ENCODE results near the gene CCDC92. TPM values are rescaled to one million over a fixed set of nuclear protein-coding genes. Genes with fewer than 3 reads are reported as not detected.
A peak's percentile ranks its signal among the peaks of the same experiment; 100 is the strongest.

The CCDC92 gene
- total RNA-seq, 2 donors from 2014 or later: 19.7 to 25.1 TPM

GRCh38 chr12:124008595-124008994 lies 36.0 kb upstream of the CCDC92 start:
- Histone ChIP-seq H3K36me3 (replicated peaks in 1 of 2; ENCODE audit: insufficient read depth in 1 of 2, low read depth in 2 of 2) (peaks cover 0 to 6% of the 10 kb centered on the region in 2 donors), H3K27ac (peak overlapping the region in 3 of 4 donors; percentile 5 to 61 (median 22)), H3K9me3 (no peaks in the 10 kb centered on the region), H3K27me3 (no peaks in the 10 kb centered on the region), H3K4me3 (no peak overlapping the region), H3K4me1 (peaks cover 43% of the 10 kb centered on the region)
- TF ChIP-seq POLR2A (IDR thresholded peaks at IDR 0.05): no peak
- TF ChIP-seq CTCF (IDR thresholded peaks at IDR 0.05): no peak
- intact Hi-C loops (cut with DNase I): no loop called here
- 76 to 79% methylated on average over 3 of the region's 3 CpGs for WGBS, 2 donors
- no peak for DNase-seq
- ATAC-seq: no peak

GRCh38 chr12:124007826-124008570 lies 35.4 kb upstream of the CCDC92 start:
- Histone ChIP-seq H3K4me3 (no peak overlapping the region), H3K36me3 (replicated peaks in 1 of 2; ENCODE audit: insufficient read depth in 1 of 2, low read depth in 2 of 2) (peaks cover 0 to 6% of the 10 kb centered on the region in 2 donors), H3K4me1 (peaks cover 43% of the 10 kb centered on the region), H3K27ac (peak overlapping the region in 3 of 4 donors; percentile 5 to 61 (median 22)), H3K27me3 (no peaks in the 10 kb centered on the region), H3K9me3 (no peaks in the 10 kb centered on the region)
- peak; percentile 79 for ATAC-seq
- intact Hi-C loops (cut with DNase I): no loop called here
- peak in 1 of 7 experiments; percentile 4 for TF ChIP-seq CTCF (IDR thresholded peaks at IDR 0.05)
- TF ChIP-seq POLR2A (IDR thresholded peaks at IDR 0.05): no peak
- peak; percentile 42 to 72 (median 56) for DNase-seq
- WGBS, 2 donors: 20 to 27% methylated on average over 9 of the region's 9 CpGs

GRCh38 chr12:124006846-124007713 lies 34.4 kb upstream of the CCDC92 start:
- TF ChIP-seq POLR2A (IDR thresholded peaks at IDR 0.05) (no peak), CTCF (IDR thresholded peaks at IDR 0.05) (no peak)
- Histone ChIP-seq H3K4me1 (peaks cover 43% of the 10 kb centered on the region), H3K36me3 (replicated peaks in 1 of 2; ENCODE audit: insufficient read depth in 1 of 2, low read depth in 2 of 2) (no peaks in the 10 kb centered on the region), H3K4me3 (no peak overlapping the region), H3K27ac (peak overlapping the region in 2 of 4 donors; percentile 37 to 52), H3K27me3 (no peaks in the 10 kb centered on the region), H3K9me3 (no peaks in the 10 kb centered on the region)
- ATAC-seq: no peak
- WGBS, 2 donors: 76% methylated on average over 14 of the region's 14 CpGs
- intact Hi-C loops (cut with DNase I): no loop called here
- no peak for DNase-seq

- DNase-seq (no peak), ATAC-seq (peak; percentile 32)
- WGBS, 2 donors: 63 to 67% methylated on average over 11 of the region's 11 CpGs
- no peaks in the 10 kb centered on the region for H3K36me3 ChIP-seq (replicated peaks in 1 of 2; ENCODE audit: insufficient read depth in 1 of 2, low read depth in 2 of 2)
- TF ChIP-seq POLR2A (IDR thresholded peaks at IDR 0.05): no peak
- TF ChIP-seq CTCF (IDR thresholded peaks at IDR 0.05): no peak
- intact Hi-C loops (cut with DNase I): no loop called here
- no peaks in the 10 kb centered on the region for H3K27me3 ChIP-seq
- H3K27ac ChIP-seq: peak overlapping the region in 2 of 4 donors; percentile 43 to 52
- H3K9me3 ChIP-seq: no peaks in the 10 kb centered on the region
- H3K4me1 ChIP-seq: peaks cover 36% of the 10 kb centered on the region
- H3K4me3 ChIP-seq: no peak overlapping the region
These were observed 33.6 kb upstream of the CCDC92 start for GRCh38 chr12:124006085-124006845.

Data from body of pancreas (tissue), 4 donors.